Spleen (tissue), 11 donors: ENCODE measurements around the gene SEMA7A. TPM values are rescaled to one million over a fixed set of nuclear protein-coding genes. Genes with fewer than 3 reads are reported as not detected.

Source experiments
- DNase-seq: peaks from one replicate; pipeline ENCODE4 v3.0.0-alpha.2; 2020
- H3K27ac ChIP-seq, 8 donors: fragments of 200-600 bp; sonication (generic) in 7 of 8; 1 replicate in 4 of 8; 2 replicates in 4 of 8; pipeline versions ENCODE4 v1.5.0 to v1.8.0; 2016 to 2021; ENCODE audit warnings: inconsistent platforms in 4 of 8, mild to moderate bottlenecking in 4 of 8, moderate library complexity in 1 of 8
- H3K27me3 ChIP-seq, 7 donors: fragments of 200-600 bp; sonication (generic) in 6 of 7; replicated peaks in 1 of 7; 1 replicate in 4 of 7; 2 replicates in 3 of 7; pipeline versions ENCODE4 v1.5.0 to v1.8.0; 2016 to 2021; ENCODE audit warnings: inconsistent platforms in 3 of 7, mild to moderate bottlenecking in 1 of 7
- H3K36me3 ChIP-seq, 6 donors: fragments of 200-600 bp; sonication (generic) in 5 of 6; 1 replicate in 4 of 6; 2 replicates in 2 of 6; pipeline versions ENCODE4 v1.5.0 to v1.8.0; 2016 to 2021; ENCODE audit warnings: inconsistent platforms in 2 of 6
- H3K4me1 ChIP-seq, 6 donors: fragments of 200-600 bp; sonication (generic) in 5 of 6; 1 replicate in 3 of 6; 2 replicates in 3 of 6; pipeline versions ENCODE4 v1.5.0 to v1.8.0; 2016 to 2021; ENCODE audit warnings: inconsistent platforms in 3 of 6
- H3K4me3 ChIP-seq, 8 donors: fragments of 200-600 bp; sonication (generic) in 7 of 8; 1 replicate in 4 of 8; 2 replicates in 4 of 8; pipeline versions ENCODE4 v1.5.0 to v1.8.0; 2016 to 2021; ENCODE audit warnings: inconsistent platforms in 4 of 8, mild to moderate bottlenecking in 4 of 8, moderate library complexity in 2 of 8
- H3K9me3 ChIP-seq, 8 donors: fragments of 200-600 bp; sonication (generic) in 7 of 8; 1 replicate in 4 of 8; 2 replicates in 4 of 8; pipeline versions ENCODE4 v1.5.0 to v1.8.0; 2016 to 2021; ENCODE audit warnings: inconsistent platforms in 4 of 8
- CTCF ChIP-seq, 11 experiments: fragments of 200-600 bp in 7 of 11; fragments of 450-650 bp in 4 of 11; sonication (generic) in 4 of 11; IDR thresholded peaks in 8 of 11; conservative IDR thresholded peaks in 3 of 11; 1 replicate in 7 of 11; 2 replicates in 4 of 11; pipeline versions ENCODE4 v1.4.0 to v1.8.0; 2016 to 2021; ENCODE audit warnings: antibody characterized with exemption in 11 of 11, inconsistent platforms in 4 of 11, mild to moderate bottlenecking in 1 of 11
- POLR2A ChIP-seq, 3 donors: fragments of 450-650 bp; IDR thresholded peaks; one replicate each; pipeline ENCODE4 v1.5.1; 2017; ENCODE audit warnings: antibody characterized with exemption in 3 of 3, mild to moderate bottlenecking in 1 of 3
- POLR2AphosphoS5 ChIP-seq, 3 donors: sonication (generic); formaldehyde crosslinking; IDR thresholded peaks; one replicate each; pipeline ENCODE4 v1.5.1; 2017; ENCODE audit warnings: antibody characterized with exemption in 3 of 3
- WGBS, 5 donors: extraction: QIAGEN DNeasy Blood & Tissue Kit in 3 of 5; methylation state at CpG; one replicate each; pipeline versions ENCODE4 v1.1.5 to v1.1.7; 2013 to 2018; 5-methylcytosine and 5-hydroxymethylcytosine counted together
- intact Hi-C: fragments of 100-400 bp; cut with DNase I; formaldehyde crosslinking; loops from one replicate; pipeline ENCODE4 v1.15.0; 2023; ENCODE audit warnings: low total_unique reads
- polyA plus RNA-seq, 3 donors: library from polyadenylated mRNA; stranded (reverse); fragments of 200-250 nt; gene quantifications; one replicate each; pipeline ENCODE4 v1.2.1, GENCODE V29; 2013
- total RNA-seq, 7 donors: library from RNA; depleted of rRNA in 3 of 7; stranded (reverse); fragments of >200 nt in 3 of 7; fragmentation: NEBNext Ultra II Directional in 4 of 7; extraction: Animal tissue kit (Norgen Biotek cat#: 25700) in 4 of 7; gene quantifications; one replicate each; pipeline versions ENCODE4 v1.1.0 to v1.2.1, GENCODE V29; 2016 to 2021
- donor health status: healthy with polysubstance abuse.
- donor health status: DM: no; HTN: no; CAD: no; lungs with moderate emphysema.
- donor health status: DM: no; HTN: no; CAD: no.
- donor health status: Bipolar disorder and iron deficiency.
- donor health status: healthy.
- donor health status: DM: no; HTN: no; CAD: no.
- donor health status: DM: yes; HTN: yes; CAD: no.

SEMA7A gene
- total and polyA plus RNA-seq, 10 donors: 41.6 to 154 (median 127) TPM

GRCh38 chr15:74470631-74471395 is 37.1 kb upstream of the SEMA7A start:
- Histone ChIP-seq H3K4me3 (no peak overlapping the region), H3K27me3 (no peaks in the 10 kb centered on the region), H3K36me3 (peaks cover 0 to 95% (median 7%) of the 10 kb centered on the region in 6 donors), H3K9me3 (no peaks in the 10 kb centered on the region), H3K27ac (no peak overlapping the region), H3K4me1 (no peaks in the 10 kb centered on the region)
- no peak for DNase-seq
- 84 to 97% (median 90%) methylated on average over 12 of the region's 12 CpGs for WGBS, 5 donors
- TF ChIP-seq POLR2AphosphoS5 (IDR thresholded peaks at IDR 0.05): no peak
- no peak for TF ChIP-seq CTCF (IDR thresholded peaks at IDR 0.05 in 8 of 11, conservative IDR thresholded peaks at IDR 0.05 in 3 of 11)
- TF ChIP-seq POLR2A (IDR thresholded peaks at IDR 0.05): no peak
- intact Hi-C loops: no loop called here

- no peaks in the 10 kb centered on the region for H3K27me3 ChIP-seq
- 89 to 97% (median 92%) methylated on average over 6 of the region's 6 CpGs for WGBS, 5 donors
- H3K4me3 ChIP-seq: no peak overlapping the region
- no peak overlapping the region for H3K27ac ChIP-seq
- H3K36me3 ChIP-seq: peaks cover 0 to 80% (median 4%) of the 10 kb centered on the region in 6 donors
- H3K4me1 ChIP-seq: peaks cover 0 to 15% (median 8%) of the 10 kb centered on the region in 6 donors
- no peak for TF ChIP-seq POLR2A (IDR thresholded peaks at IDR 0.05)
- no peak for DNase-seq
- no peaks in the 10 kb centered on the region for H3K9me3 ChIP-seq
- intact Hi-C loops: no loop called here
Observed at GRCh38 chr15:74468341-74469032, 34.7 kb upstream of the SEMA7A start.

- 95 to 100% (median 97%) methylated on average over 1 of the region's 1 CpG for WGBS, 5 donors
- peaks cover 10 to 34% (median 23%) of the 10 kb centered on the region in 6 donors for H3K4me1 ChIP-seq
- TF ChIP-seq CTCF (IDR thresholded peaks at IDR 0.05 in 8 of 11, conservative IDR thresholded peaks at IDR 0.05 in 3 of 11) (no peak), POLR2AphosphoS5 (IDR thresholded peaks at IDR 0.05) (no peak), POLR2A (IDR thresholded peaks at IDR 0.05) (no peak)
- no peaks in the 10 kb centered on the region for H3K27me3 ChIP-seq
- H3K36me3 ChIP-seq: peaks cover 0 to 62% (median 4%) of the 10 kb centered on the region in 6 donors
- intact Hi-C loops: no loop called here
- no peaks in the 10 kb centered on the region for H3K9me3 ChIP-seq
- no peak for DNase-seq
- no peak overlapping the region for H3K27ac ChIP-seq
- no peak overlapping the region for H3K4me3 ChIP-seq
Observed at GRCh38 chr15:74466570-74466969, 32.8 kb upstream of the SEMA7A start.

- Histone ChIP-seq H3K4me1 (peaks cover 19 to 48% (median 36%) of the 10 kb centered on the region in 6 donors), H3K4me3 (no peak overlapping the region), H3K36me3 (peaks cover 0 to 45% (median 4%) of the 10 kb centered on the region in 6 donors), H3K27me3 (no peaks in the 10 kb centered on the region), H3K27ac (peak overlapping the region in 3 of 8 donors; percentile 11 to 49 (median 27)), H3K9me3 (no peaks in the 10 kb centered on the region)
- WGBS, 5 donors: 86 to 99% (median 95%) methylated on average over 2 of the region's 2 CpGs
- no peak for DNase-seq
- intact Hi-C loops: no loop called here
- TF ChIP-seq CTCF (IDR thresholded peaks at IDR 0.05 in 8 of 11, conservative IDR thresholded peaks at IDR 0.05 in 3 of 11) (no peak), POLR2A (IDR thresholded peaks at IDR 0.05) (no peak), POLR2AphosphoS5 (IDR thresholded peaks at IDR 0.05) (no peak)
Observed at GRCh38 chr15:74464897-74465296, 31.1 kb upstream of the SEMA7A start.
